ENCODE results near the gene MRFAP1L1. TPM values are rescaled to one million over a fixed set of nuclear protein-coding genes. Genes with fewer than 3 reads are reported as not detected.
A peak's percentile ranks its signal among the peaks of the same experiment; 100 is the strongest.
"Not testable (repeated sequence)": the region's sequence is repeated elsewhere in the genome, so short reads cannot be mapped to it uniquely, and the experiment has no call there.

MRFAP1L1 gene
- total RNA-seq, 1 donor from 2014 or later, result 32.9 TPM

- Histone ChIP-seq H3K36me3 (ENCODE audit: control insufficient read depth in 3 of 3, insufficient read depth in 3 of 3, low read length in 3 of 3) (peaks cover 0 to 9% (median 3%) of the 10 kb centered on the region in 3 donors), H3K9me3 (ENCODE audit: control insufficient read depth in 3 of 3, low read length in 3 of 3) (no peaks in the 10 kb centered on the region), H3K9ac (ENCODE audit: low read depth in 1 of 3, low read length in 3 of 3) (no peak overlapping the region), H3K27me3 (ENCODE audit: control insufficient read depth in 3 of 3, insufficient read depth in 3 of 3, low read length in 3 of 3) (no peaks in the 10 kb centered on the region), H3K4me1 (ENCODE audit: control insufficient read depth in 3 of 3, insufficient read depth in 3 of 3, low read length in 3 of 3) (peaks cover 15 to 20% (median 18%) of the 10 kb centered on the region in 3 donors), H3K4me3 (ENCODE audit: low read length in 3 of 3) (no peak overlapping the region), H3K27ac (ENCODE audit: low read depth, low read length) (no peak overlapping the region)
Observed at GRCh38 chr4:6680372-6681034, 29.2 kb downstream of the MRFAP1L1 start.

GRCh38 chr4:6676722-6677558, 32.7 kb downstream of the MRFAP1L1 start:
- peak overlapping the region in 2 of 3 donors; percentile 22 to 27 for H3K4me3 ChIP-seq (ENCODE audit: low read length in 3 of 3)
- H3K4me1 ChIP-seq (ENCODE audit: control insufficient read depth in 3 of 3, insufficient read depth in 3 of 3, low read length in 3 of 3), result peaks cover 28 to 31% (median 28%) of the 10 kb centered on the region in 3 donors
- H3K9me3 ChIP-seq (ENCODE audit: control insufficient read depth in 3 of 3, low read length in 3 of 3), result no peaks in the 10 kb centered on the region
- H3K27me3 ChIP-seq (ENCODE audit: control insufficient read depth in 3 of 3, insufficient read depth in 3 of 3, low read length in 3 of 3), result no peaks in the 10 kb centered on the region
- H3K9ac ChIP-seq (ENCODE audit: low read depth in 1 of 3, low read length in 3 of 3), result peak overlapping the region in 1 of 3 donors; percentile 66
- no peak overlapping the region for H3K27ac ChIP-seq (ENCODE audit: low read depth, low read length)
- H3K36me3 ChIP-seq (ENCODE audit: control insufficient read depth in 3 of 3, insufficient read depth in 3 of 3, low read length in 3 of 3), result peaks cover 0 to 9% (median 6%) of the 10 kb centered on the region in 3 donors

DNA sequence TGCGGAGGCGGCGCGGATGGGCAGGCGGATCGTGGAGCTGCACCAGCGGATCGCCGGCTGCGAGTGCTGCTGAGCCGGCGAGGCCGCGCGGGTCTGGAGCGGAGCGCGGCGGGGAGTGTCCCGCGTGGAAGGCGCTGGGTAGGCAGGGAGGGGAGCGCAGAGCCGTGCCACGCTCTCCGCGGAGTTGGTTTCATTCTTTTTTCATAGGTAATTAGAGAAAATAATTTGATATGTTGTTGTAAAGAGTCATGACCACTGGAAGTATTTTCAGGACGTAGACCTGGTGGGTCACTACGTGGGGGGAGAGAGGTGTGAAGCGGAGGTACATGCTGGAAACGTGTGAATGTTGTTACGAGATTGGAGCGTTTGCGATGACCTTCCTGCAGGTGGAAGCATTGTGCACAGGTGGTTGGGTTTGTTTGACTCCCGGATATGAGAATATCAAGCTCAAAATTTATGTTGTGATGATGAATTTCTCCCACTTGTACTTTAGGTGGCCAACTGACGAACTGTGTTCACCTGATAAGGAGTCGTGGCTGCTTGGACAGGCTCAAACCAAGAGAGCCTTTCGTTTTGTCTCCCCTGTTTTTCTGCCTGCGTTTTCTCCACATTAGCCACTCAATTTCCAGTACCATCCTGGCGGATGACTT, 35.0 kb downstream of the MRFAP1L1 start:
- peak overlapping the region; percentile 67 to 89 (median 70) for H3K9ac ChIP-seq (ENCODE audit: low read depth in 1 of 3, low read length in 3 of 3)
- peak overlapping the region; percentile 76 to 81 (median 77) for H3K4me3 ChIP-seq (ENCODE audit: low read length in 3 of 3)
- H3K27ac ChIP-seq (ENCODE audit: low read depth, low read length), result peak overlapping the region; percentile 77
- H3K4me1 ChIP-seq (ENCODE audit: control insufficient read depth in 3 of 3, insufficient read depth in 3 of 3, low read length in 3 of 3), result peaks cover 28 to 31% (median 28%) of the 10 kb centered on the region in 3 donors
- no peaks in the 10 kb centered on the region for H3K27me3 ChIP-seq (ENCODE audit: control insufficient read depth in 3 of 3, insufficient read depth in 3 of 3, low read length in 3 of 3)
- peaks cover 0 to 9% (median 8%) of the 10 kb centered on the region in 3 donors for H3K36me3 ChIP-seq (ENCODE audit: control insufficient read depth in 3 of 3, insufficient read depth in 3 of 3, low read length in 3 of 3)
- H3K9me3 ChIP-seq (ENCODE audit: control insufficient read depth in 3 of 3, low read length in 3 of 3), result no peaks in the 10 kb centered on the region

- H3K36me3 ChIP-seq (ENCODE audit: control insufficient read depth in 3 of 3, insufficient read depth in 3 of 3, low read length in 3 of 3), result peaks cover 0 to 9% (median 8%) of the 10 kb centered on the region in 3 donors
- H3K9ac ChIP-seq (ENCODE audit: low read depth in 1 of 3, low read length in 3 of 3), result peak overlapping the region; percentile 70 to 89 (median 79)
- H3K9me3 ChIP-seq (ENCODE audit: control insufficient read depth in 3 of 3, low read length in 3 of 3), result no peaks in the 10 kb centered on the region
- peaks cover 28 to 31% (median 28%) of the 10 kb centered on the region in 3 donors for H3K4me1 ChIP-seq (ENCODE audit: control insufficient read depth in 3 of 3, insufficient read depth in 3 of 3, low read length in 3 of 3)
- H3K4me3 ChIP-seq (ENCODE audit: low read length in 3 of 3), result peak overlapping the region; percentile 76 to 81 (median 77)
- H3K27ac ChIP-seq (ENCODE audit: low read depth, low read length), result peak overlapping the region; percentile 77
- no peaks in the 10 kb centered on the region for H3K27me3 ChIP-seq (ENCODE audit: control insufficient read depth in 3 of 3, insufficient read depth in 3 of 3, low read length in 3 of 3)
Observed at GRCh38 chr4:6673660-6674499, 35.8 kb downstream of the MRFAP1L1 start.

GRCh38 chr4:6673191-6673659, 36.4 kb downstream of the MRFAP1L1 start:
- not testable (repeated sequence) for H3K9me3 ChIP-seq (ENCODE audit: control insufficient read depth in 3 of 3, low read length in 3 of 3); H3K27me3 ChIP-seq (ENCODE audit: control insufficient read depth in 3 of 3, insufficient read depth in 3 of 3, low read length in 3 of 3)
- H3K27ac ChIP-seq (ENCODE audit: low read depth, low read length), result peak overlapping the region; percentile 77
- peaks cover 28 to 31% (median 28%) of the 10 kb centered on the region in 3 donors for H3K4me1 ChIP-seq (ENCODE audit: control insufficient read depth in 3 of 3, insufficient read depth in 3 of 3, low read length in 3 of 3)
- peak overlapping the region; percentile 70 to 89 (median 79) for H3K9ac ChIP-seq (ENCODE audit: low read depth in 1 of 3, low read length in 3 of 3)
- peak overlapping the region; percentile 76 to 81 (median 77) for H3K4me3 ChIP-seq (ENCODE audit: low read length in 3 of 3)
- peaks cover 0 to 11% (median 9%) of the 10 kb centered on the region in 3 donors for H3K36me3 ChIP-seq (ENCODE audit: control insufficient read depth in 3 of 3, insufficient read depth in 3 of 3, low read length in 3 of 3)

GRCh38 chr4:6672541-6673190, 37.0 kb downstream of the MRFAP1L1 start:
- peak overlapping the region in 2 of 3 donors; percentile 76 to 77 for H3K4me3 ChIP-seq (ENCODE audit: low read length in 3 of 3)
- H3K27ac ChIP-seq (ENCODE audit: low read depth, low read length); H3K9me3 ChIP-seq (ENCODE audit: control insufficient read depth in 3 of 3, low read length in 3 of 3); H3K27me3 ChIP-seq (ENCODE audit: control insufficient read depth in 3 of 3, insufficient read depth in 3 of 3, low read length in 3 of 3): not testable (repeated sequence)
- H3K4me1 ChIP-seq (ENCODE audit: control insufficient read depth in 3 of 3, insufficient read depth in 3 of 3, low read length in 3 of 3), result peaks cover 28 to 31% (median 28%) of the 10 kb centered on the region in 3 donors
- peaks cover 0 to 12% (median 9%) of the 10 kb centered on the region in 3 donors for H3K36me3 ChIP-seq (ENCODE audit: control insufficient read depth in 3 of 3, insufficient read depth in 3 of 3, low read length in 3 of 3)
- peak overlapping the region in 1 of 3 donors; percentile 89 for H3K9ac ChIP-seq (ENCODE audit: low read depth in 1 of 3, low read length in 3 of 3)

DNA sequence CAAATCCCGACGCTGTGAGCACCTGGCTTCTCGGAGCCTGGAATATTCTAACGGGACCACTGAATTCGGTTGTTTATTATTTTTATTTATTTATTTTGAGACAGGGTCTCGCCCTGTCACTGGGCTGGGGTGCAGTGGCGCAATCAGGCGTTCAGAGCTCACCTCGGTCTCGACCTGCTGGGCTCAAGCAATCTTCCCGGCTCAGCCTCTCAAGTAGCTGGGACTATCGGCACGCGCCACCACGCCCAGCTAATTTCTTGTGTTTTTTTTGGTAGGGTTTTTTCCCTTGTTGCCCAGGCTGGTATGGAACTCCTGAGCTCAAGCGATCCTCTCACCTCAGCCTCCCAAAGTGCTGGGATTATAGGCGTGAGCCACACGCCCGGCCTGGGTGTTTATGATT, 37.5 kb downstream of the MRFAP1L1 start:
- H3K4me3 ChIP-seq (ENCODE audit: low read length in 3 of 3), result no peak overlapping the region
- H3K27me3 ChIP-seq (ENCODE audit: control insufficient read depth in 3 of 3, insufficient read depth in 3 of 3, low read length in 3 of 3), result peaks cover 0 to 4% (median 0%) of the 10 kb centered on the region in 3 donors
- no peak overlapping the region for H3K27ac ChIP-seq (ENCODE audit: low read depth, low read length)
- peaks cover 26 to 28% (median 28%) of the 10 kb centered on the region in 3 donors for H3K4me1 ChIP-seq (ENCODE audit: control insufficient read depth in 3 of 3, insufficient read depth in 3 of 3, low read length in 3 of 3)
- H3K9ac ChIP-seq (ENCODE audit: low read depth in 1 of 3, low read length in 3 of 3), result no peak overlapping the region
- no peaks in the 10 kb centered on the region for H3K9me3 ChIP-seq (ENCODE audit: control insufficient read depth in 3 of 3, low read length in 3 of 3)
- H3K36me3 ChIP-seq (ENCODE audit: control insufficient read depth in 3 of 3, insufficient read depth in 3 of 3, low read length in 3 of 3), result peaks cover 0 to 10% (median 7%) of the 10 kb centered on the region in 3 donors

DNA sequence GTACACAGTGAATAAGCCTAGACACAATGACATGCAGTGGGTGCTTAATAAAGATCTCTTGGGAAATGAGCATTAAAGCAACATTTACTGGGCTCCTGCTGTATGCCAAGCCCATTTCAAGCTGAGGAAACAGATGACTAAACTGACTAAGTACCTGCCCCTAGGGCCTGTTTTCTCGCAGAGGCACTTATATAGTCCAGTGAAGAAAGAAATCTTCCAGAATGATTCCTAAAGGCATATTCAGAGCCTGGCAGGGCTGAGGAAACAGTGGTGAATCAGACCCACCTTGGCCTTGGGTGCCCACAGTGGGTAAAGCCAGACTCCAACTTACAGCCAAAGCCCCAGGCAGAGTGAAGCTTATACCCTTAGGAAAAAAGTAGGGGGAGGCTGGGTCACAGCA, 38.0 kb downstream of the MRFAP1L1 start:
- Histone ChIP-seq H3K9me3 (ENCODE audit: control insufficient read depth in 3 of 3, low read length in 3 of 3) (no peaks in the 10 kb centered on the region), H3K9ac (ENCODE audit: low read depth in 1 of 3, low read length in 3 of 3) (no peak overlapping the region), H3K4me3 (ENCODE audit: low read length in 3 of 3) (no peak overlapping the region), H3K27me3 (ENCODE audit: control insufficient read depth in 3 of 3, insufficient read depth in 3 of 3, low read length in 3 of 3) (peaks cover 0 to 4% (median 0%) of the 10 kb centered on the region in 3 donors), H3K36me3 (ENCODE audit: control insufficient read depth in 3 of 3, insufficient read depth in 3 of 3, low read length in 3 of 3) (peaks cover 0 to 10% (median 5%) of the 10 kb centered on the region in 3 donors), H3K27ac (ENCODE audit: low read depth, low read length) (no peak overlapping the region), H3K4me1 (ENCODE audit: control insufficient read depth in 3 of 3, insufficient read depth in 3 of 3, low read length in 3 of 3) (peaks cover 21 to 24% (median 23%) of the 10 kb centered on the region in 3 donors)

All from skeletal muscle tissue (tissue), 4 donors.